SU-DHL-6 (cell line): Measurements from ENCODE around the gene RNF182.

Experiments used
- H2AFZ ChIP-seq: fragments of 200-600 bp; sonication (generic); 2 replicates; pipeline ENCODE4 v1.6.1; 2014; ENCODE audit warnings: low read depth, mild to moderate bottlenecking, moderate library complexity, mixed read lengths, antibody characterized with exemption, low read length; ENCODE audit not compliant: severe bottlenecking
- H3F3A ChIP-seq: fragments of 200-600 bp; shearing (Covaris generic); 2 replicates; pipeline ENCODE4 v1.6.0; 2016; ENCODE audit warnings: antibody characterized with exemption, mild to moderate bottlenecking; ENCODE audit not compliant: insufficient read depth
- H3K27ac ChIP-seq: fragments of 200-600 bp; sonication (generic); 2 replicates; pipeline ENCODE4 v1.5.1; 2016; ENCODE audit warnings: low read depth, mild to moderate bottlenecking, low read length, moderate library complexity, mixed read lengths
- H3K27me3 ChIP-seq: fragments of 200-600 bp; sonication (generic), shearing (Covaris generic); 2 replicates; pipeline ENCODE4 v1.6.0; 2014; ENCODE audit warnings: mild to moderate bottlenecking, low read length
- H3K36me3 ChIP-seq: fragments of 200-600 bp; sonication (generic); 2 replicates; pipeline ENCODE4 v1.6.1; 2014; ENCODE audit warnings: mild to moderate bottlenecking, low read length, mixed read lengths
- H3K4me2 ChIP-seq: fragments of 300-600, 200-600 bp; shearing (Covaris generic), sonication (generic); 2 replicates; pipeline ENCODE4 v1.6.0; 2014; ENCODE audit warnings: low read length, low read depth, mild to moderate bottlenecking; ENCODE audit not compliant: poor library complexity, severe bottlenecking
- H3K4me3 ChIP-seq: fragments of 200-600 bp; sonication (generic); 2 replicates; pipeline ENCODE4 v1.5.1; 2014; ENCODE audit warnings: antibody characterized with exemption, low read length, mild to moderate bottlenecking, mixed read lengths; ENCODE audit not compliant: insufficient read depth, poor library complexity, severe bottlenecking
- H3K79me2 ChIP-seq: fragments of 200-600 bp; sonication (generic); 2 replicates; pipeline ENCODE4 v1.6.1; 2014; ENCODE audit warnings: mild to moderate bottlenecking, low read length, moderate library complexity; ENCODE audit not compliant: insufficient read depth
- H3K9ac ChIP-seq: fragments of 200-600 bp; sonication (generic); 2 replicates; pipeline ENCODE4 v1.7.0; 2014; ENCODE audit warnings: mild to moderate bottlenecking, low read length
- H3K9me2 ChIP-seq: fragments of 200-600 bp; sonication (generic); replicated peaks from 2 replicates; pipeline ENCODE4 v1.6.1; 2014; ENCODE audit warnings: low read length; ENCODE audit not compliant: insufficient read depth
- H3K9me3 ChIP-seq: fragments of 200-600 bp; sonication (generic); 2 replicates; pipeline ENCODE4 v1.6.1; 2014; ENCODE audit warnings: low read length, mixed read lengths; ENCODE audit not compliant: insufficient read depth
- H4K20me1 ChIP-seq: fragments of 200-600 bp; sonication (generic); 2 replicates; pipeline ENCODE4 v1.6.1; 2014; ENCODE audit warnings: low read depth, mild to moderate bottlenecking, antibody characterized with exemption, low read length, moderate library complexity, mixed read lengths
- CTCF ChIP-seq: fragments of 200-600 bp; sonication (generic); IDR thresholded peaks from one replicate; pipeline ENCODE4 v1.5.1; 2017; ENCODE audit warnings: antibody characterized with exemption, mild to moderate bottlenecking, low read length, moderate library complexity; ENCODE audit not compliant: insufficient read depth, poor library complexity, severe bottlenecking
- EZH2phosphoT487 ChIP-seq: fragments of 200-600 bp; sonication (generic), shearing (Covaris generic); conservative IDR thresholded peaks from 2 replicates; pipeline ENCODE4 v1.6.1; 2018; ENCODE audit warnings: mild to moderate bottlenecking, antibody characterized with exemption, low read length, moderate library complexity, mixed read lengths

Gene RNF182

GRCh38 chr6:14028631-14029030 is 103.9 kb downstream of the RNF182 start:
- Histone ChIP-seq H3K9me3 (no peaks in the 10 kb centered on the region), H4K20me1 (no peaks in the 10 kb centered on the region), H3K4me2 (no peak overlapping the region), H3K79me2 (no peaks in the 10 kb centered on the region), H2AFZ (no peak overlapping the region), H3K27ac (no peak overlapping the region), H3K9me2 (no peaks in the 10 kb centered on the region), H3K36me3 (no peaks in the 10 kb centered on the region), H3K4me3 (no peak overlapping the region), H3K27me3 (no peaks in the 10 kb centered on the region), H3F3A (no peaks in the 10 kb centered on the region), H3K9ac (no peak overlapping the region)
- TF ChIP-seq EZH2phosphoT487 (no peak), CTCF (no peak)

GRCh38 chr6:14029605-14030004 is 104.9 kb downstream of the RNF182 start:
- Histone ChIP-seq H2AFZ (no peak overlapping the region), H4K20me1 (no peaks in the 10 kb centered on the region), H3F3A (no peaks in the 10 kb centered on the region), H3K4me3 (no peak overlapping the region), H3K4me2 (no peak overlapping the region), H3K27me3 (no peaks in the 10 kb centered on the region), H3K27ac (no peak overlapping the region), H3K36me3 (no peaks in the 10 kb centered on the region), H3K79me2 (no peaks in the 10 kb centered on the region), H3K9ac (no peak overlapping the region), H3K9me2 (no peaks in the 10 kb centered on the region), H3K9me3 (no peaks in the 10 kb centered on the region)
- no peak for TF ChIP-seq EZH2phosphoT487
- no peak for TF ChIP-seq CTCF
